Right atrium auricular region (tissue), 2 donors: ENCODE data around the gene TMEM235. TPM values are rescaled to one million over a fixed set of nuclear protein-coding genes. Genes with fewer than 3 reads are reported as not detected.

Experiments
- DNase-seq: peaks from one replicate; pipeline ENCODE4 v3.0.0-alpha.2; 2019; ENCODE audit warnings: low spot score
- H3K27ac ChIP-seq, 2 donors: fragments of 200-600 bp; sonication (generic); 1 replicate in 1 of 2; 2 replicates in 1 of 2; pipeline ENCODE4 v1.5.1; 2016 to 2019
- H3K27me3 ChIP-seq, 2 donors: fragments of 200-600 bp; sonication (generic); one replicate each; pipeline versions ENCODE4 v1.5.1 to v1.6.0; 2017 to 2019
- H3K36me3 ChIP-seq: fragments of 200-600 bp; sonication (generic); one replicate; pipeline ENCODE4 v1.5.1; 2016
- H3K4me1 ChIP-seq, 2 donors: fragments of 200-600 bp; sonication (generic); one replicate each; pipeline versions ENCODE4 v1.5.1 to v1.6.0; 2017 to 2019
- H3K4me3 ChIP-seq, 2 donors: fragments of 200-600 bp; sonication (generic); 1 replicate in 1 of 2; 2 replicates in 1 of 2; pipeline ENCODE4 v1.5.1; 2017 to 2019; ENCODE audit warnings: mild to moderate bottlenecking in 1 of 2, moderate library complexity in 1 of 2
- H3K9me3 ChIP-seq, 2 donors: fragments of 200-600 bp; sonication (generic); one replicate each; pipeline ENCODE4 v1.5.1; 2019
- CTCF ChIP-seq, 2 donors: fragments of 200-600 bp; sonication (generic); IDR thresholded peaks; one replicate each; pipeline ENCODE4 v1.5.1; 2019; ENCODE audit warnings: antibody characterized with exemption in 2 of 2
- total RNA-seq, 2 donors: library from RNA; depleted of rRNA; stranded (reverse); fragments of >200 nt; gene quantifications; one replicate each; pipeline ENCODE4 v1.1.0, GENCODE V29; 2016

Gene TMEM235
- total RNA-seq, 2 donors from 2014 or later, result not detected

- DNase-seq, result no peak
- Histone ChIP-seq H3K27me3 (no peaks in the 10 kb centered on the region), H3K4me3 (no peak overlapping the region), H3K9me3 (no peaks in the 10 kb centered on the region), H3K4me1 (peaks cover 0 to 37% of the 10 kb centered on the region in 2 donors), H3K27ac (peak overlapping the region in 1 of 2 donors; percentile 35), H3K36me3 (no peaks in the 10 kb centered on the region)
- no peak for TF ChIP-seq CTCF (IDR thresholded peaks at IDR 0.05)
Observed at GRCh38 chr17:78256707-78257591, 25.5 kb downstream of the TMEM235 start.

GRCh38 chr17:78257810-78258322, 26.4 kb downstream of the TMEM235 start:
- no peaks in the 10 kb centered on the region for H3K9me3 ChIP-seq
- peaks cover 0 to 39% of the 10 kb centered on the region in 2 donors for H3K4me1 ChIP-seq
- H3K4me3 ChIP-seq, result no peak overlapping the region
- no peak for DNase-seq
- no peak for TF ChIP-seq CTCF (IDR thresholded peaks at IDR 0.05)
- peak overlapping the region; percentile 27 to 55 for H3K27ac ChIP-seq
- H3K27me3 ChIP-seq, result no peaks in the 10 kb centered on the region
- H3K36me3 ChIP-seq, result no peaks in the 10 kb centered on the region

- Histone ChIP-seq H3K4me1 (peaks cover 0 to 40% of the 10 kb centered on the region in 2 donors), H3K27ac (peak overlapping the region; percentile 27 to 55), H3K4me3 (no peak overlapping the region), H3K27me3 (no peaks in the 10 kb centered on the region), H3K9me3 (no peaks in the 10 kb centered on the region), H3K36me3 (no peaks in the 10 kb centered on the region)
- DNase-seq, result no peak
- no peak for TF ChIP-seq CTCF (IDR thresholded peaks at IDR 0.05)
Observed at GRCh38 chr17:78258323-78259191, 27.1 kb downstream of the TMEM235 start.

GRCh38 chr17:78259192-78259554, 27.7 kb downstream of the TMEM235 start:
- no peak for TF ChIP-seq CTCF (IDR thresholded peaks at IDR 0.05)
- Histone ChIP-seq H3K9me3 (no peaks in the 10 kb centered on the region), H3K4me3 (no peak overlapping the region), H3K27me3 (no peaks in the 10 kb centered on the region), H3K36me3 (no peaks in the 10 kb centered on the region), H3K4me1 (peaks cover 0 to 39% of the 10 kb centered on the region in 2 donors), H3K27ac (no peak overlapping the region)
- no peak for DNase-seq

- no peaks in the 10 kb centered on the region for H3K9me3 ChIP-seq
- H3K4me3 ChIP-seq, result no peak overlapping the region
- no peaks in the 10 kb centered on the region for H3K27me3 ChIP-seq
- no peak for DNase-seq
- peaks cover 0 to 24% of the 10 kb centered on the region in 2 donors for H3K4me1 ChIP-seq
- peak overlapping the region; percentile 48 to 51 for H3K27ac ChIP-seq
- H3K36me3 ChIP-seq, result no peaks in the 10 kb centered on the region
- TF ChIP-seq CTCF (IDR thresholded peaks at IDR 0.05), result no peak
Observed at GRCh38 chr17:78263063-78263735, 31.8 kb downstream of the TMEM235 start.
